ENCODE results near the gene RACGAP1.

DNA sequence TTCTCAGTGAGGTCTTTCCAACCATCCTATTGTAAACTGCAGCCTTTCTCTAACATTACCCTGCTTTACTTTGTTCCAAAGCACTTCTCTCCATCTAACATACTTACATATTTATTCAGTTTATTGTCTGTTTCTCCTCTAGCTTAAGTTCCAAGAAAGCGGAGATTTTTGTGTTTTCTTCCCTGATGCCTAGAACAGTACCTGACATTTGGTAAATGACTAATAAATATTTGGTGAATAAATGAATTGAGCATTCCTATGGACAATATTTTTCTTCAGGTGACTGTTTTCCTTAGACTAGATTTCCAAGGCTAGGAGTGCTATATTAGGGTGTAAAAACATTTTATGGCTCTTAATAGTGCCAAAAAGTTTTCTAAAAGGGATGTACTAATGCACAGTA is 2.4 kb downstream of the RACGAP1 start:
- TF ChIP-seq, protein P1, sequence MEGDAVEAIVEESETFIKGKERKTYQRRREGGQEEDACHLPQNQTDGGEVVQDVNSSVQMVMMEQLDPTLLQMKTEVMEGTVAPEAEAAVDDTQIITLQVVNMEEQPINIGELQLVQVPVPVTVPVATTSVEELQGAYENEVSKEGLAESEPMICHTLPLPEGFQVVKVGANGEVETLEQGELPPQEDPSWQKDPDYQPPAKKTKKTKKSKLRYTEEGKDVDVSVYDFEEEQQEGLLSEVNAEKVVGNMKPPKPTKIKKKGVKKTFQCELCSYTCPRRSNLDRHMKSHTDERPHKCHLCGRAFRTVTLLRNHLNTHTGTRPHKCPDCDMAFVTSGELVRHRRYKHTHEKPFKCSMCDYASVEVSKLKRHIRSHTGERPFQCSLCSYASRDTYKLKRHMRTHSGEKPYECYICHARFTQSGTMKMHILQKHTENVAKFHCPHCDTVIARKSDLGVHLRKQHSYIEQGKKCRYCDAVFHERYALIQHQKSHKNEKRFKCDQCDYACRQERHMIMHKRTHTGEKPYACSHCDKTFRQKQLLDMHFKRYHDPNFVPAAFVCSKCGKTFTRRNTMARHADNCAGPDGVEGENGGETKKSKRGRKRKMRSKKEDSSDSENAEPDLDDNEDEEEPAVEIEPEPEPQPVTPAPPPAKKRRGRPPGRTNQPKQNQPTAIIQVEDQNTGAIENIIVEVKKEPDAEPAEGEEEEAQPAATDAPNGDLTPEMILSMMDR (IDR thresholded peaks at IDR 0.05; ENCODE audit: insufficient read depth, low read length), result no peak
- no peak for TF ChIP-seq POLR2AphosphoS5 (IDR thresholded peaks at IDR 0.05; ENCODE audit: low read depth)
- TF ChIP-seq, protein P2, sequence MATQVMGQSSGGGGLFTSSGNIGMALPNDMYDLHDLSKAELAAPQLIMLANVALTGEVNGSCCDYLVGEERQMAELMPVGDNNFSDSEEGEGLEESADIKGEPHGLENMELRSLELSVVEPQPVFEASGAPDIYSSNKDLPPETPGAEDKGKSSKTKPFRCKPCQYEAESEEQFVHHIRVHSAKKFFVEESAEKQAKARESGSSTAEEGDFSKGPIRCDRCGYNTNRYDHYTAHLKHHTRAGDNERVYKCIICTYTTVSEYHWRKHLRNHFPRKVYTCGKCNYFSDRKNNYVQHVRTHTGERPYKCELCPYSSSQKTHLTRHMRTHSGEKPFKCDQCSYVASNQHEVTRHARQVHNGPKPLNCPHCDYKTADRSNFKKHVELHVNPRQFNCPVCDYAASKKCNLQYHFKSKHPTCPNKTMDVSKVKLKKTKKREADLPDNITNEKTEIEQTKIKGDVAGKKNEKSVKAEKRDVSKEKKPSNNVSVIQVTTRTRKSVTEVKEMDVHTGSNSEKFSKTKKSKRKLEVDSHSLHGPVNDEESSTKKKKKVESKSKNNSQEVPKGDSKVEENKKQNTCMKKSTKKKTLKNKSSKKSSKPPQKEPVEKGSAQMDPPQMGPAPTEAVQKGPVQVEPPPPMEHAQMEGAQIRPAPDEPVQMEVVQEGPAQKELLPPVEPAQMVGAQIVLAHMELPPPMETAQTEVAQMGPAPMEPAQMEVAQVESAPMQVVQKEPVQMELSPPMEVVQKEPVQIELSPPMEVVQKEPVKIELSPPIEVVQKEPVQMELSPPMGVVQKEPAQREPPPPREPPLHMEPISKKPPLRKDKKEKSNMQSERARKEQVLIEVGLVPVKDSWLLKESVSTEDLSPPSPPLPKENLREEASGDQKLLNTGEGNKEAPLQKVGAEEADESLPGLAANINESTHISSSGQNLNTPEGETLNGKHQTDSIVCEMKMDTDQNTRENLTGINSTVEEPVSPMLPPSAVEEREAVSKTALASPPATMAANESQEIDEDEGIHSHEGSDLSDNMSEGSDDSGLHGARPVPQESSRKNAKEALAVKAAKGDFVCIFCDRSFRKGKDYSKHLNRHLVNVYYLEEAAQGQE (IDR thresholded peaks at IDR 0.05; ENCODE audit: insufficient replicate concordance, low read depth), result no peak

Data from HL-60 (cell line).